Superior temporal gyrus (tissue), 1 donor: ENCODE measurements around the gene OR6B2.

Source experiments
- DNase-seq: peaks from one replicate; pipeline ENCODE4 v3.0.0-alpha.2; 2016; ENCODE audit errors: extremely low spot score

The OR6B2 gene

DNA sequence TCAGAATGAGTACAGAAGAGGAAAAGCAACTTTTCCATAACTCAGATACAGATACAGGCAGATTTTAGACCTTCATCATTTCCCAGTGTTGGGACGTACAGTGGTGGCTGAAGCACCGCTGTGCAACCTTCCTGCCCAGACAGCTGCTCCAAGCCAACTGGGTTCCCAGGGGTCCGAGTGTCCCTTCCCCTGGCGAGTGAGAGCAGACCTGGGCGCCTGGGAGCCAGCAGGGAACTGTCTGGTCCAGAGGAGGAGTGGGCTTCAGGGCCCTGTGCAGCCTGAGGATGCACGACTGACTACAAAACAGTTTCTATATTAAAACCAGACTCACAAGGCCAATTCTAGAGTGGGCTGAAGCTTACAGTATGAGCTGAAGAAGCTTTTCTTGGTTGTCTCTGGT lies 11.1 kb upstream of the OR6B2 start:
- DNase-seq: no peak

DNA sequence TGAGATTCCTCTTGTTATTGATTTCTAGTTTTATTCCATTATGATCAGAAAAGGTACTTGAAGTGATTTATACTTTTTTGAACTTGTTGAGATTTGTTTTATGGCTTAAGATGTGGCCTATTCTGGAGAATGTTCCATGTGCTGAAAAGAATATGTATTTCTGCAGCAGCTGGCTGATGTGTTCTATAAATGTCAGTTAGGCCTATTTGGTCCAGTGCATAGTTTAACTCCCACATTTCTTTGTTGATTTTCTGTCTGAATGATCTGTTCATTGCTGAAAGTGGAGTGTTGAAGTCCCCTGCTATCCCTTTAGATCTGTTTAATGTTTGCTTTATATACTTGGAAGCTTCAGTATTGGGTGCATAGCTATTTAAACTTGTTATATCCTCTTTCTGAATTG lies 7.1 kb upstream of the OR6B2 start:
- DNase-seq: no peak

DNA sequence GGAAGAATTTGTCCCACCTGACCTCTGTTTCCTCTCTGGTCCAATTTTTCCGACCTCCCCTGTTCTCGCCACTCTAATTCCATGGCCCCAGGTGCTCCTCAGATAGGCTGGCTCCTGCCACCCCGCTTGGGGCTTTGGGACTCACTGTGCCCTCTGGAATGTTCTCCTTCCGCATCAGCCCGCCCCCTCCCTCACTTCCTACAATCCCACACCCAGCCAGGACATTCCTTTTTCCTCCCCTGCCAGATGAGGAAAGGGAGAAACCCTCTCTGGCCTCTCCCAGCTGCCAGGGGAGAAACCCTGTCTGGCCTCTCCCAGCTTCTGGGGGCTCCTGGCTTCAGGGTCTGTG lies 3.1 kb upstream of the OR6B2 start:
- no peak for DNase-seq

DNA sequence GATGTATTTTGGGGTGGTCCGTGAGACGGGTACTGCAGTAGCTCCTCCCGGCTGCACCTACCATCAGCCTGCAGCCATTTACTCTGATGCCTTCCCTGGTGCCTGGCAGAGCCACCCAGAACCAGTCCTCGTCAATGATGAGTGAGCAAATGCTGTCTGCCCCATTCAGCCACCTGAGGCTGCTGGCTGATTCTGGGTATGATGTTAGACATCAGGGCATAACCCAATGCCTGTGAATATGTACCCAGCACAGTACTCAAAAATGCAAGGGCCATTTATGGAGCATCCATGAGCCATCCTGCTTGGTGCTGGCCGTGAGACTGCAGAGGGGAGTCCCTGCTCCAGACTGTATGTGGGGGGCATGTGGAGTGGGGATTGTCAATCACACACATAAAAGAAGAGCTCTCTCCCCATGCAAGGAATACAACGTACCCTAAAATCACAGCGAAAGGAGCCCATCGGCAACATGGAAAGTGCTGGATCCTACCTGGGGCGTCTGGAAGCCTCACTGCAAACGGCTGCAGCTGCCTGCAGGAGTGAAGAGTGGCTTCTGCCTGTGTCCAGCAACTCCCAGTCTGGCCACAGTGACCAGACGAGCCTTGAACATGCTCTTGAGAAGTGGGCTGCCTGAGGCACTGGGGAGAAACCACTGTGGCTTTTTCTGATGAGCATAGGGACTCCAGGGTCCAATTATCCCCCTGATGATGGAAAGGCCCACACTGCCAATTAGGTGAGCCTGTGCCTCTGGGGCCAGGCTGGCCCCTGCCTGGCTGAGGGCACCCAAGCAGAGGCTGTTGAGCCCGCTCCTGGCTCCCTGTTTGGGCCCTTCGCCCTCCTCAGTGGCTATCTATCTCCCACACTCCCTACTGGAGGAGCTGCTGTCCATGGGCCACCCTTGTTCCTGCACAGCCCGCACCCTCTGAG lies 2.4 kb upstream of the OR6B2 start:
- no peak for DNase-seq

DNA sequence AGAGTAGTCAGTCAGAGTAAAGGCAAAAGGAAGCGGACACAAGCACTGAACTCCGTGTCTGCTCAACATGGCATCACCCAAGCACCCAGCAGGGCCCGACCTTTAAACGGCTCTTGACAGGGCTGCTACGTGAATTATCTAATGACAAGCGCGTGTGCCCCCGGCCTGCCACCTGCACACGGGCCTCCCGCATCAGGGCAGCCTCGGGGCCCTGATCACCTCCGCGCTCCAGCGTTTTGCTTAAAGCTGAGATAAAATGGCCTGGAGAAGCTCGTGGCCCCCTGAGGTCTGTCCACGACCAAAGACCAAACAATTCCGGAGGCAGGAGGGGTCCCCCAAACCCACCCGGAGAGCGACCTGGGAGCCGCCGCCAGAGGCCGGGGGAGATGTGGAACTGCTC lies 5.5 kb downstream of the OR6B2 start:
- no peak for DNase-seq

DNA sequence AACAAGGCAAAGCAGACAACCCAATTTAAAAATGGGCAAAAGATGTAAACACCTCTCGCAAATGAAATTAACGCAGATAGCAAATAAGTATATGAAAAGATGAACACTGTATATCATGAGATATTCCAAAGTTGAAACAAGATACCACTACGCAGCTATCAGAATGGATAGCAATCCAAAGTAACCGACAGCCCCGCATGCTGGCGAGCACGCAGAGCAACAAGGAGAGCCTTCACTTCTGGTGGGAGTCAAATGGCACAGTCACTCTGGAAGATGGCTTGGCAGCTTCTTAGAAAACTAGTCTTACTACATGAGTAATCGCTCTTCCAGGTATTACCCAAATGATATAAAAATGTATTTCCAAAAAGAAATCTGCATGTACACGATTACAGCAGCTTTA lies 6.4 kb downstream of the OR6B2 start:
- DNase-seq: no peak

DNA sequence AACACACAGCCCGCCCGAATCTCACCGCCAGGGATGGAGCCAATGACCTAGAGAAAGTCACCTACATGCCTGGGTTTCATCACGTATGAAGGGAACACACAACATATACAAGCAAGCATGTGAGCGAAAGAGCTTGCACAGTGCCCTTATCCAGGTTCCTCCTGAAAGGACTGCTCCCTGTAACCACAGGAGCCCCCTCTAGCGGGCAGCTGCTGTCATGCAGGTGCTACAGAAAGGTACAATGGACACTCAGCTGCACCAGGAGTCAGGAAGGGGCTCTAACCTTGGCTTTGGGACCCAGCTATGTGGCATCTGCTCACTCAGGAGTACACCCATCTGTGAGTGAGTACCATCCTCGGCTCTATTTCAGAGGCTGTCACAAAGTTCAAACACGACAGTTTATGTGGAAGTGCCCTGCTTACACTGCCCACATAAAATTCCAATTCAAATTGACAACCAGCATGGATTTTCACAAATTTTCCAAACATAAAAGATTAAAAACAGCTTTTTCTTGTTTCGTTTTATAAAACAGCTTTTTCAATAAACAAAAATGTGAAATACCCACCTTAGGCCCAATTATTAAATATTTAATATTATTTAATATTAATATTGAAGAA lies 8.6 kb downstream of the OR6B2 start:
- peak; percentile 69 for DNase-seq

DNA sequence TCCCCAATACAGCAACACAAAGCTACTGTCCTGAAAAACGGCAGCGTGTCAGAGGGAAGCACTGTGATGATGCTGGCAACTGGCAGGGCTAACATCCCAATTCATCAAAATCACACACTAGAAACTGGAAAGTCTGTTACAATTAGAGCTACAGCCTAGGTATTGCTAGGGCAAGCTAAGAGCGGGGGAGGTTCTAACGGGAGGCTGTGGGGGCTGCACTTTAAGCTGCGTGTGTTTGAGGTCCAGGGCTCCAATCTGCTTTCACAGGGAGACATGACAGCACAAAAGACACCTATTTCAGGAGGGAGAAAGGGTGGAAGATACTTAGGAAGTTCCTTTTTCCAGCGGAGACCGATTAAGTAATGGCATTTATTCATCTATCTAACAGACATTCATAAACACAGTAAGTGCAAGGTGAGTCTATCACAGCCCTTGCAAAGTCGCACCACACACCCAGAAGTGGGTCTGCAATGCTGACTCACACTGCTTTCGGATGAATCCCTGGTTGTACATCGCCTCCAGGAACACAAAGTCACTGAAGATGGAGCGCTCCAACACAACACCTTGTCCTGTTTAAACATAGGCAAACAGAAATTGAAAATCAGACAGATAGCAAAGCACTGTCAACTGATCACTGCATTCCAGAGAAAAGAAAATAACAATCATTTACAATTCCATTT lies 12.0 kb downstream of the OR6B2 start:
- no peak for DNase-seq

DNA sequence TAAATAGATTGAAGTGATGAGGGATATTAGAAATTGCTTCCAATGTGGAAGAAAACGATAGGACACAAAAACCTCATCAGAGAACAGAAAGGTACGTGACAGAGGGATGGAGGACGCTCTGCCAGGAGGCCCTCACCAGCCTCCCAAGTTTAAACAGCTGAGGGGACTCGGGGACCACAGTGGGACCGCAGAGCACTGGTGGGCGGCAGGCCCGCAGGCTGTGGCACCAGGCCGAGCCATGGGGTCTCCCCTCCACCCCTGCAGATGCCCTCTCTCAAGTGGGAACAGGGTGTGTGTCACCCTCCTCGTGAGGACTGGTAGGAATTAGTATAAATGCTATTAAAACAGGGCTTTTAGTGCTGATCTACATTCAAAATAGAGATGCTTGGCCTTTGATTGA lies 15.9 kb downstream of the OR6B2 start:
- DNase-seq: no peak

DNA sequence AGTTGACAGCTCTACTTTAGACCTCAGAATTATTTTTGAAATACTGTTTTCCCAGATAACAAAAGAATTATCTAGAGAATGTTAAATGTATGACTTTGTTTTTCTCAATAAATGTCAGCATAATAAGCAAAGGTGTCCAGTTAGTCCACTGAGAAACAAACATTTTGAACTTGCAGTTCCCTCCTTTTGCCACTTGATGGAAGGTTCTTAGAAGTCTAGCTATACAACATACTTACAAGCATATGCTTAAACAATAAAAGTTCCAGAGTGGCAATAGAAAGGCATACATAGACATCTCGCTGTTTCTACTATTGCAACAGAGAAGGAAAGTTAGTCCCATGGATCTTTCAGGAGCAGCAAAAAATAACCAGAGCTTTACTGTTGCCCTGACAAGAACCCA lies 16.9 kb downstream of the OR6B2 start:
- DNase-seq: no peak

DNA sequence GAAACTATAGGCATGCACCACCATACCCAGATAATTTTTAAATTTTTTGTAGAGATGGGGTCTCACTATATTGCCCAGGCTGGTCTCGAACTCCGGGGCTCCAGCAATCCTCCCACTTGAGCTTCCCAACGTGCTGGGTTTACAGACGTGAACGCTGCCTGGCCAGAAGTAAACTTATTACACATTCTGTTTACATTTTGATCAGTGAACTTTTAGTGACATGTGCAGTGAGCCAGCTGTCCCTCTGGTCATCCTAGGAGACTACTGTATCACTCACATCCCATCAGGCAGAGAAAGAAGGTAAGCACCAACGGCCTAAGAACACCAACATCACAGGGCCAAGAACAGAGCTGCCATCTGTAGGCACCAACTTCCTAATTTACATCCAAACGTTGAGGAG lies 27.2 kb downstream of the OR6B2 start:
- DNase-seq: no peak

DNA sequence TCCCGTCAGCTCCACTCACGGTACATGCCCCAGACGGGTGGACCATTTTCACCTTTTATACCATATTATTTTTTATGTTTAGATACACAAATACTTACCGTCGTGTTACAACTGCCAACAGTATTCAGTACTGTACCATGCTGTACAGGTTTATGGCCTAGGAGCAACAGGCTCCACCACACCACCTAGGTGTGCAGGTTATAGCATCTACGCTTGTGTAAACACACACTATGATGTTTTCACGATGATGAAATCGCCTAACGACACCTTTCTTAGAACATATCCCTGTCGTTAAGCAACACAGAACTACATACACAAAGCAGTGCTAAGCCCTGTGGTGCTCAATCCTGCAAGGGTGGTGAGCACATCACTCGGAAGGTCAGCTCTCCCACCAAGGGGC lies 29.6 kb downstream of the OR6B2 start:
- DNase-seq: no peak

DNA sequence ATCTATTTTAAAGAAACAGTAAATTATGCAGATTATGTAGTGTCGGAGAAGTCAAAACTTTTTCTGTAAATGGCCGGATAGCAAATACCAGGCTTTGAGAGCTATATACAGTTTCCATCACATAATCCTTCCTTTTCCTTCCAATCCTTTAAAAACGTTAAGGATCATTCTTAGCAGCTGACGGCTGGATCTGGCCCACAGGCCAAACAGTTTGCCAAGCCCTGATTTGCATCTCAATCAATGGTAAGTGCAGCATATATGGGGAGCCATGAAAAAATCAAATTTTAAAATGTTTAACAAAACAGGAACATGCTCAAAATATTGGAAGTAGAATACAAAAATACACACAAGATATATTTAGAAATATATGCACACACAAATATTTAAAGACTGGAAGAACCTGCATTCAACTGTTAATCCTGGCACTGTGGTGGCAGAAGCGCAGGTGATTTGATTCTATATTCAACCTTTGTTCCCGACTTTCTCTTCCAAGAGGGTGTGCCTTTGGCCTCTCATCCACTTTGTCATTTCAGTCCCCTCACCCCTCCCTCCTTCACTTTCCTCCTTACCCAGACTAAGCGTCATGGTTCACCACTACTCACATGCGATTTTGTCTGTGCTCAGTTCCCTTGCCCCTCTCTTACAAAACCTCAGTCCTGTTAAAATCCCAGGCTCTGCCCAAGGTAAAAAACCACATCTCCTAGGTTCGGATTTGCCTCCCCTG lies 32.4 kb downstream of the OR6B2 start:
- DNase-seq: no peak

DNA sequence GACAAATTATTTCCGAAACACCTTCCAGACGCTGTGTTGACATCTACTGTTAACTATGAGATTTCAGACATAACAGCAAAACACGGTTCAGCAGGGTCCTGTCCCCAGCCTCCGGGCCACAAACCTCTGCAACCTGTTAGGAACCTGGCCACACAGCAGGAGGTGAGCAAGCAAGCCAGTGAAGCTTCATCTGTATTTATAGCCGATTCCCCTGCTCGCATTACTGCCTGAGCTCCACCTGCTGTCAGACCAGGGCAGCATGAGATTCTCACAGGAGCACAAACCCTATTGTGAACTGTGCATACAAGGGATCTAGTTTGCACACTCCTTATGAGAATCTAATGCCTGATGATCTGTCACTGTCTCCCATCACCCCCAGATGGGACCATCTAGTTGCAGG lies 36.1 kb downstream of the OR6B2 start:
- no peak for DNase-seq

DNA sequence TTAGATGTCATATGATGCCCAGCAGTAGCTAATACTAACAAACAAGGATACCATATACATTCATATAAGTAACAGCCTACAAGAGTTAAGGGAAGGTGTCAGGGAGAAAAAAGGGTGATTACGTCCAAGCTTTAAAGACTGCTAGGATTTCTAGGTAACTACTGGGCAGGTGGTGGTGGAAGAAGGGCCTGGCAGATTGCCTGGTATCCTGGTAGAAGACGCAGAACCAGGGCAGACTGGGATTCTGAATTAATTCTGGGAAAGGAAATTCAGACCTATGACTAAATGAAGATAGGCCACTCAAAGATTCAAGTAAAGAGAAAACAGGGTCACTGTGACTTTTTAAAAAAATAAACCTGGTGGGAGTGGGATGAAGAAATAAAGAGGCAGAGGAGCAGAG lies 36.9 kb downstream of the OR6B2 start:
- DNase-seq: no peak

DNA sequence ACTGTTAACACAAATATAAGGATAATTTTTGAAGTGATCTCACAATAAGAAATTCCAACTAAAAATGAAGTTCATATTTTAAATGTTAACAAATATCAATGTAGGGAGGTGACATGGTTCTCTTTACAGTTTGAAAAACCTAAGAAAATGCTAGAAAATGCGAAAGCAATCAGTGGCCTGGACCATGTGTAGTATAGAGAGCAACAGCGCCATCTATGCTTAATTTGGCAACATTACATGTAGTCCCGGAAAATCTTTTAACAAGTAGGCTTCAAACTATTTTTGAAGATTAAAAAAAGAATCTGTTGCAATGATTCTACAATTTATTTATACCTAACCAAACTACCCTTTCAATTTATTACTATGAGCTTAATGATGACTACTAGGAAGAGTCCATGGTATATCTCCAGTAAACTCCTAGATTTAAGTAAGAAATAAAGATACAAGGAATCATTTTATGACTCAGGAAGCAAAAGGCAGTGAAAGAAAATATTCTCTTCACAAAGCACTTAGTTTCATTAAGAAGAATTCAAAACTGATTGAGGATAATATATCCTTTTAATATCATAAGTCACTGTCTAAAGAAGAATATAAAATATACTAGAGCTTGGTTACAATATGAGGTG lies 38.4 kb downstream of the OR6B2 start:
- DNase-seq: peak; percentile 97

DNA sequence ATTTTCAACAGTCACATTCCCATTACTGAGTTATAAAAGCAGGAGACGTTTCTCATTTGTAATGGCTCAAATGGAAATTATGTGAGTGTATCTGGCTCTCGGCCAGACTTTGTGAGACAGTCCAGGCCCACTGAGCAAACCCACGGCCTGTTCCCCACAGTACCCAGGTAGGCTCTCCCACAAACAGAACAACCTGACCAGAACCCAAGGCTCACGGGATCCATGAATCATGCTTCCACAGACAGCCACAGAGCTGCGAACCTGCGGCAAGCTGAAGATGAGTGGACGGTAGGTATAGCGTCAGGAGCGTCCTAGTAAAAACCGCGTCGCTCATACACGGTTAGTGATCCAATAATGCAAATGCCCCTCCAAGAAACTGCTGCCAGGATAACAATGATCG lies 39.3 kb downstream of the OR6B2 start:
- DNase-seq: no peak

DNA sequence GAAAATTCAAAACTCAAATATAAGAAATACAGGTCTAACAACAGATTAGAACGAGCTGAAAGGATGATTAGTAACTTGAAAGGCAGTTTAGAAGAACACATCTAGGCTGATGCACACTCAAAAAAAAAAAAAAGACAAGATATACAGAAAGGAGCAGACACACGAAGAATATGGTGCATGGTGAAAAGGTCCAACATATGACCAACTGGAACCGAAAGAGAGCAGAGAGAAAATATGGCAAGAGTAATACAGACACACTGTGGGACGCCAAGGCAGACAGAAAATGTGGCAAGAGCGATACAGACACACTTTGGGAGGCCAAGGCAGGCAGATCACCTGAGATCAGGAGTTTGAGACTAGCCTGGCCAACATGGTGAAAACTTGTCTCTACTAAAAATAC lies 44.9 kb downstream of the OR6B2 start:
- no peak for DNase-seq

DNA sequence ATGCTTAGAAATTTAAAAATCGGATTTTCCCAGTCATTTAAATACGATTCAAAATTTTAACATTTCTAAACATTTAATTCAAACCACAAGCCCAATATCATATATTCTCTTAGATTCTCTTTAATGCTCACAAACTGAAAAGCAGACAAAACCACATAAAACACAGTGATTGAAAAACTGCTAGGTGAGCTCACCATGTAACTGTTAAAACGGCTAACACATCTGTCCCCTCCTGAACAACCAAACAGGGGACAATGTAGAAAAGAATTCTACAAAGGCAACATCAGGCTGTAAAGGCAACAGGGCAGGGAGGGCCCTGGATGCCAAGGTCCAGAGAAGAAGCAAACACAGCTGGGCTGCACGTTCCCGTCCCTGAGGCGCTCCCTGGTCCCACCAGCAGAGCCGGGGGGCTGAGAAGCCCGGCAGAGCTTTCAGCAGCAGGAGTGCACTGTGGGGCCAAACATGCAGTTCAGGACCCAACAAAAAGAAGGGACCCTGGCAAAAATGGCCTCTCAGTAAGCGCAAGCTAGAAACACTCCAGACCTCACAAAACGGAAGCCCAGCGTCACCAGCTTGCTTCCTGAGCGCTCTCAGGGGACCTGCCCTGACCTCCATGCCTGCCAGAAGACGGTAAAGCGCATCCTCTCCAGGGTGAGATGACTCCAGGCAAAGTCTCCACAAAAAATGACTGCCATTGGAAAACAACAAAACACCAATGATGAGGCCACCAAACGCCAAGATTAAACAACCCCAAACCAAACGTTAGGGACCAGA lies 45.6 kb downstream of the OR6B2 start:
- no peak for DNase-seq

DNA sequence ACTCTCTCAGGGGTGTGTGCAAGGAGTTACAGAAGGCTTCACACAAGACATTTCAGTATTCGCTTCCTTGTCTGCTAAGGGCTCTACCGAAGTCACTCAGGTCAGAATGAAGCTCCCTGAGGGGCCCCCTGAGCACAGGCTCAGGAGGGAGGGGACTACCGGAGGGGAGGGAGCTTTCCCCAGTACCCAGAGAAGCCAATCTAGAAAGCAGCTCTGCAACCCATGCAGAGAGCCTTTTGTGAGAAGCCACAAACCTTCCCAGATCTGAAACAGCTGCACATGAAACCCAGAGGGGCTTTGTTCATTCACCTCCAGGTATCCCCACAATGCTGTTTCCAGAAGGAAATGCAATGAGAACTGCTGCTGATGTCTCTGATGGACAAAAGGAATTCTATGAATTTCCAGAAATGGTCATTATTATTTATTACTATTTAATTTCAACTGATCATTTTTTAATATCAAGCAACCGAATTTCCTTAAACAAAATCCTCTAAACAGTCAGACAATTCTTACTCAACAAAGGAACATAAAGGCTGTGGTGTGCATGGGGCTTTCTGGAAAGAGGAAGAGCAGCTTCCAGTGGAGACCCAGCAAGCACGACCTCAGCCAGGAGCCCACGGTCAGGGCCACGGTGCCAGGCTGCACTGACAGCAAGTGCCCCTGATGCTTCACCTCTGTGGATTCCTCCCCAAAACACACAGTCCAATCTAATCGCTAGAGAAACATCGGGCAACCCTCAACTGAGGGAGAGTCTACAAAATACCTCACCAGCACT lies 47.0 kb downstream of the OR6B2 start:
- DNase-seq: no peak
